ENCODE results near the gene H2AZ1.

H2AZ1 gene

DNA sequence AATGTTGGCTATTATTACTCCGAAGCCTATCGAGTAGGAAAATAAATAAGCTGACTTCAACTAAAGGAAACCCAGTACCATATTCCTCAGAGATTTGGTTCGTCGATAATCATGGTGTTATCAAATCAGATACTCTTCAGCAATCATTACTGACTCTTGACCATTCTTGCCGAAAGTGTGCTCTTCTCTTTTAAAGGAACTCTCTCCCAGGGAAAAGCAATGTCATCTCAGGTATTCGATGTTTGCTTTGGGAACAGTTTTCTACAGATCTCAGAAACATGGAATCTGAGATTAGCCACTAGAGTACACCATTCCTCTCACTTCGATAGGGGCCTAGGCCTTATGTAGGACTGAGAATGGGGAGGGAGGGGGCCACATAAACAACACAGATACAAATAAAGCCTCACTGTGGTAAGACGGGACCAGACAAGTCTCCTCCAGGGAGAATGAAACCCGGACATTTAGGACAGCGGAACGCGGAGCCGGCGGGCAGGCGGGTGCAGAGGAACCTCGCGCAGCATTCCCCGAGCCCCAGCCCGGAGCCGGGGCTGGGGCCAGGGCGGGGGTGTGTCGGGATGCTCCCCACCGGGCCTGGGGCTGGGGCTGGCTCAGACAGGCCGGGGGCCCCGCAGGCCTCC, 4.2 kb downstream of the H2AZ1 start:
- peak in 1 of 2 donors; percentile 38 for DNase-seq

DNA sequence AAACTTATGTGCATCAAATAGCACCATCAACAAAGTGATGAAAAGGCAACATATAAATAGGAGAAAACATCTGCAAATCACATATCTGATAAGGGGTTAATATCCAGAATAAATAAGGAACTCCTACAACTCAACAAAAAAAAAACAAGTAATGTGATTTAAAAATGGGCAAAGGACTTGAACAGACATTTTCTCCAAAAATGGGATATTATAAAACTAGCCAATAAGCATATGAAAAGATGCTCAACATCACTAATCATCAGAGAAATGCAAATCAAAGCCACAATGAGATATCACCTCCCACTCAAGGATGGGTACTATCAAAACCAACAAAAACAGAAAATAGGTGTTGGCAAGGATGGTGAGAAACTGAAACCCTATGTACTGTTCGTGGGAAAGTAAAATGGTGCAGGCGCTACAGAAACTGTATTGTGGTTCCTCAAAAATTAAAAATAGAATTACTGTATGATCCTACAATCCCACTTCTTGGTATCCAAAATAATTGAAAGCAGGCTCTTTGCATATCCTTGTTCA, 6.1 kb downstream of the H2AZ1 start:
- no peak for DNase-seq

DNA sequence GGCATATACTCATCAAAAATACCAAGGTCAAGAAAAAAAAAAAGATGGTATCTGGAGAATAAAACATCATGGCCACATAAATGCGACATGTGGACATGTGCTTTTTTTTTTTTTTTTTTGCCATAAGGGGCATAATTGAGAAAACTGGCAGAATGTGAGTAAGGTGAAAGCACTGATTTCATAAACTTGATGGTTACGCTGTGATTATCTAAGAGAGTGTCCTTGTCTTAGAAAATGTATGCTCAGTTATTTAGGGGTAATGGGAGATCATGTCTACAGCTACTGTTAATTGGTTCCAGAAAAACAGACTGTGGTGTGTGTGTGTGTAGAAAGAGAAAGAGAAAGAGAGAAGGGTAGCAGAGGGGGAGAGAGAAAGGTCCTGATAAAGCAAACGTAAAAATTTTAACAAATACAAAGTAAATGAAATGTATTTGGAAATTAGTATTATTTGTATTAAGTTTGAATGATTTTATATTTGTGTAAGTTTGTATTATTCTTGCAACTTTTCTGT, 11.8 kb downstream of the H2AZ1 start:
- DNase-seq: no peak

DNA sequence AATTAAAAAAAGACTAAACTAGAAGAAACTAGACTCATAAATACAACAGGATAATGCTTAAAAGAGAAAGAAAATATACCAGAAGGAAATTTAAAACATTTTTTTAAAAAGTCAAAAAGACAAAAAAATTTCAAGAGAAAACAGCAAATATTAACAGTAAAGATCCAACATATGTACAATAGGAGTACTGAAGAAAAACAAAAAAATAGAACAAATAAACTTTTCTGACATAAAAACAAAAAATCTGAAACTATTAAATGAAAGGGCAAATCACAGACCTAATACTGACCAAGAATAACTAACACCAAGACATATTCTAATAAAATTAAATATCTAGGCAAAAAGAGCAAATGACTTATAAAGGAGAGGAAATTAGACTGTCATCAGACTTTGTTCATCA, 15.2 kb downstream of the H2AZ1 start:
- no peak for DNase-seq

DNA sequence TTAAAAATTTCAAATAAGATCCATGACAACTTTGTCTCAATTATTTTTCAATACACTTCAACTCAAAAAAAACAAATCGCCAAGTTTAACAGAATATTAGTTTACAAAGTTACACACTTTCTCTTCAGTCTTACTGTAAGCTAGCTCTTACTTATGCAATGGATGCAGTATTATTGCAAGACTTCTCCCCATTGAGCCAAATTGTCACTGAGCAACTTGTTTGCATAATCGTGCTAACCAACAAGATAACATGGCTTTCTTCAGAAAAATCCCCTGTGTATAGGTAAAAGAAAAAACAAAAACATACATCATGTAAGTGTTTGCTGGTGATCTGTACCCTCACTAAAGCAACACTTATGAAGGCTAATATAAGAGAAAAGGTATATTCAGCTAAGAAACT, 22.5 kb downstream of the H2AZ1 start:
- DNase-seq: no peak

DNA sequence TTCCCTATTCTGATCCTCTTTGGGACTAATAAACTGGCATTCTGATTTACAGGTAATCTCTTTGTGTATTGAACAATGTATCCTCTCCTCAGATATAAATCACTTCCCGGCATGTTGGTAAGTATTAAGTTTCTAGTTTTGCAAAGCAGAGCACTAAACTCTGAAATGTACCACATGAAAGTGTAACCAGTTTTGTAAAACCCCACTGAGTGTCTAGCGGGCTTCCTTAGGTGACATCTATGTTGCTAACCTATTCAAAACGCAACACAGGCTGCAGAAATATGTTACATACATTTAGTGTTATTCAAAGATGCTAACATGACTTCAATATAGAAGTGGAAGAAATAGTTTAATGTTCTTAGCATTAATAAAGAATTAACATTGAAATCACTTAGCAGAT, 28.9 kb downstream of the H2AZ1 start:
- no peak for DNase-seq

DNA sequence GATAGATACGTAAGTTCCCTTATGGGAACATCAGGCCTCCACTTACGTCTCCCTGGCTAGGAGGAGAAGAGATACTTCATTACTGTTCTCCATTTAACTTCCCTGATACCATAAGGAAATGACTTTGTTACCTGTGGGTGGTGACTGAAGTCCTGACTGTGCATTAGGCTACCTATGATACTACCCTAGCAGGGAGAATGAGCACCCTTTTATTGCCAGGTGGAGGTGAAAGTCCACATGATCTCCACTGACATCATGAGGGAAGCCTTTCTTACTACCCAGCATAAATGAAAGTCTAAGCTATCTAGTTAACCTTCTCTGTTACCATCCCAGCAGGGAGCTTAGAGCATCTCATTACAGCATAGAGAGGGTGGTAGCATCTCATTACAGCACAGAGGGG, 31.4 kb downstream of the H2AZ1 start:
- no peak for DNase-seq

DNA sequence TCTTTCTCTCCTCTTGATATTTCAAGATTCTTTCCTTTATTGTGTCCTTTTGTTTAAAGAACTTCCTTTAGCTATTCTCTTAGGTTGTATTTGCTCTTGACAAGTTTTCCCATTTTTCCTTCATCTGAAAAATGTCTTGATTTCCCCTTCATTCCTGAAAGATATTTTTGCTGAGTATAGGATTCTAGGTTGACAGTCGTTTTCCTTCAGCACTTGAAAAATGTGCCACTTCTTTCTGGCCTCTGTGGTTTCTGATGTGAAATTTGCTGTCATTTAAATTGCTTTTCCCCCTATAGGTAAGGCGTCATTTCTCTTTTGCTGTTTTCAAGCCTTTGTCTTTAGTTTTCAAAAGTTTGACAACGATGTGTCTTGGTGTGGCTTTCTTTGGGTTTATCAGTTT, 32.5 kb downstream of the H2AZ1 start:
- no peak for DNase-seq

DNA sequence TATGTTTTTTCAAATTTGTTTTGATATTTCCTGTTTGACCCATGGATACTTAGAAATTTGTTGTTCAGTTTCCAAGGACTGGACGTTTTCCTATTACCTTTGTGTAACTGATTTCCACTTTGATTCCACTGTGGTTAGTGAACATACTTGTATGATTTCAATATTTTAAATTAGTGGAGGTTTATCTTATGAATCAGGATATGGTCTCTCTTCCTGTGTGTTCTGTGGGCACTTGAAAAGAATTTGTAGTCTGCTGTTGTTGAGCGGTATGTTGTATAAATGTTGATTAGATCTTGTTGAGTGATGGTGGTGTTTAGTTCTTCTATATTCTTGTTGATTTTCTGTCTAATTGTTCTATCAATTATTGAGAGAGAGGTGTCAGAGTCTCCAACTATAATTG, 34.6 kb downstream of the H2AZ1 start:
- DNase-seq: no peak
